CD4-positive, alpha-beta T cell treated with Interleukin-12 subunit alpha and Interleukin-12 subunit beta, for 1 hour (primary cell): ENCODE data around the gene EPHA3.
A peak's percentile ranks its signal among the peaks of the same experiment; 100 is the strongest.

Experiments used
- DNase-seq: peaks from one replicate; pipeline ENCODE4 v3.0.0-alpha.2; 2020

Gene EPHA3

GRCh38 chr3:89107461-89108290, at the start of gene EPHA3:
TSS of gene EPHA3 (plus strand) at chr3:89107621. CDS start at chr3:89107749, 128 bp downstream.
- DNase-seq, result peak; percentile 41

- no peak for DNase-seq
These were observed 49.0 kb upstream of the EPHA3 start for GRCh38 chr3:89058371-89058770.

DNA sequence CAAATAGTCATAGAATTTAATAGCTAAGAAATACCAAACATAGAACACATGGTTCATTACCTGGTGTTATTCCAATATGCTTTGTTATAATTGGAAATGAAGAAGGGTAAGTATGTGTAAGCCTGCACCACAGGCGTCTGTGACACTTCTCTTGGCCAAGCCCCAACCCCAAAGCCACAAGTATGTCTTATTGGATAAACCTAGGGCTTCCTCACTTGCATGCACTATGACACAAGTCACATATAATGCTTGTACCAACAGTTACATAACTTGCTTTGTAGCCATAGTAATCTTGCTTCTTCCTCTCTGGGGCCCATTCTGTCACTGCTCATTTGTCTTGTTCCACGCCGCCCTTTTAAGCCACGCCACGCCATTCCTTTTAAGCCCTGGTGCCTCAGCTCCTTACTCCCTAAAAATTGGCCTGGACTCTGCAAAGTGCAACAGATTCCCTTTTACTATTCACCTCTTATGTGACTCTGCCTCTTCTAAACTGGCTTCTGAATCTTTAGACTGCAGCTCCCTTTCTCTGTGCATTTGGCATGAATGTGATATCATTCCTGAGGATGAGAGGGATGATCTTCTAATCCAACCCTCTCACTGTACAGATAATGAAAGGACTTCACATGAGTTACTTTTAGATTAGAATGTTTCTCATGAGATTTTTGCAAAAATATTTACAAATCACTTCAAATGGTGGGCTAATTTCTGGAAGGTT, 48.1 kb upstream of the EPHA3 start:
- no peak for DNase-seq

GRCh38 chr3:89061259-89061658, 46.2 kb upstream of the EPHA3 start:
- DNase-seq, result no peak

- no peak for DNase-seq
These were observed 39.7 kb upstream of the EPHA3 start for GRCh38 chr3:89067736-89068135.

- DNase-seq, result no peak
These were observed 34.8 kb upstream of the EPHA3 start for GRCh38 chr3:89072642-89073041.

DNA sequence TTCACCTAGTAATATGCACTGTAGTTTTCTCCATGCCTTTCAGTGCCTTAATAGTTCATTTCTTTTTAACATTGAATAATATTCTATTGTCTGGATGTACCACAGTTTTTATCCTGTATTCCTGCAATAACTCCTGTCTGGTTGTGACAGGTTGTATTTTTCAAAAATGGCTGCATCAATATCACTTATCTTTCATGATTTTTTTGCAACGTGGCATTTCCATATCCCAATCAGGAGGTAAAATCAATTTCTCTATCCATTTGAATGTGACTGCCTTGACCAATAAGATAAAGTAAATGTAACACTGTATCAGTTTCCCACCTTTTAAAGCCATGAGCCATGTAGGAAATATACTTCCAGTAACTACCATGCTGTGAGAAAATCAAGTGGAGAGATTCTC, 27.5 kb upstream of the EPHA3 start:
- DNase-seq, result no peak

DNA sequence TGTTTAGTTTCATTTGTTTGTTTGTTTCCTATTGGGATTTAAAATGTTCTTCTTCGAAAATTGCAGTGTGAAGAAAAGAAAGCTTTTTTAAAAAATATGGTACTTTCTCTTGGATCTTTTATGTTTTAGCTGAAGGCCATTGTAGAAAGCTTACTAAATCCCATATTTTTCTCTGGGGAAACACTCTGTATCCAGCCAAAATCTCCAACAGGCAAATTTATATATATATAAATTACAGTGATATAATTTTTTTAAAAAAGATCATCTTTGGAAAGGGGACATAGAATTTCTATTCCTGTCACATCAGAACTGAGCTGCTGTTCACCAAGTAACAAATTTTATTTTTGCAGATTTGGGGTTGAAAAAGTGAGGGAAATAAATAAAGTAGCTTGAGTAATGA, 19.6 kb upstream of the EPHA3 start:
- no peak for DNase-seq

- no peak for DNase-seq
These were observed 9.2 kb upstream of the EPHA3 start for GRCh38 chr3:89098173-89098572.

DNA sequence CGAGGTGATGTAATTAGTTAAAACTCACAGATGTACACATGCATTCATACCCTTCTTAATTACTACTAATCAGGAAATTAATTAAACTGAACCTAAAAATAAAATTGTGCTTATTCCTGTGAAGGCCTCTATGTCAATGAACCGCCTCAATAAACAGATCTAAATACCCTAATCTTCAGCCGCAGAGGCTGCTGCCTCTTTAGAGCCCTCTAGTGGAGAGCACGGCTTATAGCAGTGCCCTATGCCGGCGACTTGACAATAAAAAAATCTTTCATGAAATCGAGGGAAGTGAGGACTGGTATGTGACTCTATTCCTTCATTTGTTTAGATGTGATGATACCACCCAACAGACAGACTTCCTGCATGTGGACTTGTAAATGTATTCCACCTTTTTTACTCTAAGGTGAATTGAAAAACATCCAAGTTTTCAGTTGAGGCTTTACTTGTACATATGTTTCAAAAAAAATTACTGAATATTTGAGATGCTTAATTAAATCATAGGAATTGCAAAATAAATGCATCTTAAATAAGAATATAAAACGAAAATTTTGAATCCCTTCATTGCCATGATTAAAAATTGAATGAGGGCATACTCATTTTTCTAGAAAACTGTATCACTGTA, 8.3 kb upstream of the EPHA3 start:
- peak; percentile 37 for DNase-seq

- no peak for DNase-seq
These were observed 6.2 kb upstream of the EPHA3 start for GRCh38 chr3:89101251-89101650.

- DNase-seq, result no peak
These were observed 5.5 kb upstream of the EPHA3 start for GRCh38 chr3:89101921-89102320.

- no peak for DNase-seq
These were observed 2.9 kb upstream of the EPHA3 start for GRCh38 chr3:89104499-89104898.

GRCh38 chr3:89105503-89105902, 1.9 kb upstream of the EPHA3 start:
- DNase-seq, result no peak

DNA sequence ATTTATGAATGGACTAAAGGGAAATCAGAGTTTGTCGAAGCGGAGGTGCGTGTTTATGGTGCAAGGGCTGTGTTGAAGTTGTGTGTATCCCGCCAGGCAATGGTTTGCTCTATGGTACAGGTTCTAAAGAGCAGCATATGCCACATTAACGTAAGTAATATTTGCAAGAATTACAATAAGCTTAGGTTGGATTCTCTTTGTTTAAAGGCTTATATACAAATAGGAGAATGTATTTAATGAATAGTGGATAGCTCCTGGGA, 800 bp downstream of the EPHA3 start:
- DNase-seq, result no peak

- DNase-seq, result no peak
These were observed 5.9 kb downstream of the EPHA3 start for GRCh38 chr3:89113344-89113743.

GRCh38 chr3:89113893-89114840, 6.7 kb downstream of the EPHA3 start:
- DNase-seq, result peak; percentile 16

GRCh38 chr3:89114841-89115223, 7.4 kb downstream of the EPHA3 start:
- DNase-seq, result no peak

DNA sequence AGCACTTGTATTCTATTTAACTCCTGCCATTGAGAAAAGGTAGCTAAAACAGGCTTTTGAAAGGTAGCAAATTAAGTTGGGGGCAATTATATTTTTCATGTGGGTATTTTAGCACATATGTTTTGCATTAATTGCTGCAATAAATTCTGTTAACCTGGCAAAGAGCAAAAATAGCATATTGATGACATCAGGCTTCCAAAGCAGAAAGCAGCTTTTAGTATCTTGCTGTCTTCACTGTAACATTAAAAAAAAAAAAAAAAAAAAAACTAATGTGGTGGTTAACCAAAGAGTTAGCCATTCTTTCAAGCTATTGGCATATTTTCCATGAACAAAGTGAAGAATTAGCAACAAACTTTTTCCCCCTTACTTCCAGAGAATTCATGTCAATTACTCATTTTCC, 9.1 kb downstream of the EPHA3 start:
- DNase-seq, result no peak

DNA sequence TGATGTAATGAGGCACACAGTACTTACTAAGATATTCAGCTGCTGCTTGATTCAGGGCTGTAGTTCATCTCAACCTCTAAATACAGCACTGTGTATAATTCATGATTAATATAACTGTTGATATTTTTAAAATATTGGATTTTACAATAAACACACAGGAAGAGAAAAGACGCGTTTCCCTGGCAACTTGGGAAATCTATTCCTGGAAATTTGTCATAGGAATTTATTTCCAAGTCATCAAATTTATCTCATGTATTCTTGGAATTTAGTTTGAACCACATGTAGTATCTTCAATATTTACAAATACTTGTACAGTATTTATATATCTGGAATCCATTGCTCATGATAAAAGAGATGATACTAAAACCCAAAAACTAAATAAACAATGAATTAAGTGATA, 30.6 kb downstream of the EPHA3 start:
- DNase-seq, result no peak

DNA sequence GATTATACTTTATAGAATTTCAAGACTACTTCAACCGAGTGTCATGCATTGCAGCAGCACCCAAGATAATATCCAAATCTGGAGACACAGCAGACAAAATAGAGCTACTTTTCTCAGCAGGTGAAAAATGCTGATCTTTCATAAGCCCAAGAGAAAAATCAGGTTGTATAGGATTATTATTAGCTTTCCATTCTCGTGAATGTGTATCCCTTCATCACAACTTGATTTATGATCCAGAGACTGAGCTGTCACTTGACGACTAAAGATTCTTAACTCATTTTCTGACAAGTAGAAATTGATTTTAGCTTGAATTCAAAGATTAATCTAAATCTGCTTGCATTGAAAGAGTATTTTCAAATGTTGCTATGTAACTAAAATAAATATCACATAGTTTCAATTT, 32.4 kb downstream of the EPHA3 start:
- no peak for DNase-seq

GRCh38 chr3:89144080-89144479, 36.7 kb downstream of the EPHA3 start:
- DNase-seq, result no peak

GRCh38 chr3:89145995-89146394, 38.6 kb downstream of the EPHA3 start:
- DNase-seq, result no peak
